ENCODE results near the gene CD6. TPM values are rescaled to one million over a fixed set of nuclear protein-coding genes. Genes with fewer than 3 reads are reported as not detected.
A peak's percentile ranks its signal among the peaks of the same experiment; 100 is the strongest.
"Not testable (repeated sequence)": the region's sequence is repeated elsewhere in the genome, so short reads cannot be mapped to it uniquely, and the experiment has no call there.

Gene CD6
- total RNA-seq, 1 experiment from 2014 or later = 0.23 TPM

DNA sequence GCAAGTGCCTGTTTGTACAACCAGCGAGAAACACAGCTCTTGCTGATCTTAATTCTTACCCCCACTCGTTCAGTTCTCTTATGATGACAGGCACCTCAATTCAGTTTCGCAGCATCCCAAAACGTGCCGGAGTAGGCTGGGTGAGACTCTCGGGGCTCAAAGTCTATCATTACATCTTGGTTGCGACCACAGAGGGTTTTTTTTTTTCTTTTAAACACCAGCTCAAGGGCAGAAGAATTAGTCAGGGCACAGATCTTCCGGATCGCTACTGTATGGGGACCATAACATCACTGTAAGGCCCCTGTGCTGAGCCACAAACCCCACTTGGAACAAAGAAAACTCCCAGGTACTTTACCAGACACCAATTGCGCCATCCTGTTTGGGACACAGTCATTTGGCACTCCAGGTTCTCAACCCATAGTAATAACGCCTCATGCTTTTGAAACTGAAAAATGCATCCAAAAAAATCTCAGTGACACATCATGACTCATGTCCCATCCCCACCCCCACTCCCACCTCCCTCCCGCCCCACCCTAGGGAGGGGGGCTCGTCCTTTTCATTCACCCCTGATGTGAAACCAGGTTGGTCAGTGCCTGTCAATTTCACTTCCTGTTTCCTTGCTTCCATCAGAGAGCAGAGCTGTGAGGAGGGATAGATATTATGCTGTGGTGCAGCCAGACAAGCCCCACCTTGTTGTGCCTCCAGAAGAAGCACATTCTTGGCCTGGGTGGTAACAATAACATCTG lies 89.8 kb downstream of the CD6 start:
- intact Hi-C loops (cut with micrococcal nuclease; ENCODE audit: unreplicated experiment) = no loop called here
- H3K27ac Mint-ChIP-seq (ENCODE audit: unreplicated experiment) = no peak overlapping the region
- H3K4me3 ChIP-seq (ENCODE audit: low read depth, low read length) = no peak overlapping the region

DNA sequence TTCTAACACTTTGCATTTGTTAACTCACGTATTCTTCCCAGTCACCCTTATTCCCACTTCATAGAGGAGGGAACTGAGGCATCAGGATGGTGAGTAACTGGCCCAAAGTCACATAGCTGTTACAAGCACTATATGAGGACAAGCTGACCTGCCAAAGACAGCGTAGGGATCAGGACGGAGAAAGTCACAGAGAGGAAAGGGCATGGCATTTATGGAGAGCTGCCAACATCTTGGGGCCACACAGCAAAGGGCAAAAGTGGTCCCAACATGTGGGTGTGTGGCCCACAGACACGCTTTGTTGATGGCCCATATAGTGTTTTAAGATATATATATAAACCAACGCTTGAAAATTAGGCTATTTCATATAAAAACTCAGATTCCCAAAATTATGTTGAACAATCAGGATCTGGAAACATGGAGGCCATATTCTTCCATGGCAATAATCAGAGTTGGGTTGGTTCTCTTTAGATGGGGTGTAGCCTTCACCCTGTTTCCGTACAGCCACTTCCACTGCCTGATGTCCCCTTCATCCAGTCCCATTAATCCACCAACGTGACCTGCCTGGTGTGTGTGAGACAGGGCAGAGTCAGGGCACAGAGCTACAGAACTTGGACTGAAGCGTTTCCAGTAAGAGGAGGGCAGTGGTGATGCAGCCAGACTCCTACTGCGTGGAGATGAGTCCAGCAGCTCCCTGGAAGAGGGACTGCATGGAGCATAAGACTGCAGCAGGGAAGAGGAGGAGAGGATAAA lies 90.9 kb downstream of the CD6 start:
- TF ChIP-seq, protein P1, sequence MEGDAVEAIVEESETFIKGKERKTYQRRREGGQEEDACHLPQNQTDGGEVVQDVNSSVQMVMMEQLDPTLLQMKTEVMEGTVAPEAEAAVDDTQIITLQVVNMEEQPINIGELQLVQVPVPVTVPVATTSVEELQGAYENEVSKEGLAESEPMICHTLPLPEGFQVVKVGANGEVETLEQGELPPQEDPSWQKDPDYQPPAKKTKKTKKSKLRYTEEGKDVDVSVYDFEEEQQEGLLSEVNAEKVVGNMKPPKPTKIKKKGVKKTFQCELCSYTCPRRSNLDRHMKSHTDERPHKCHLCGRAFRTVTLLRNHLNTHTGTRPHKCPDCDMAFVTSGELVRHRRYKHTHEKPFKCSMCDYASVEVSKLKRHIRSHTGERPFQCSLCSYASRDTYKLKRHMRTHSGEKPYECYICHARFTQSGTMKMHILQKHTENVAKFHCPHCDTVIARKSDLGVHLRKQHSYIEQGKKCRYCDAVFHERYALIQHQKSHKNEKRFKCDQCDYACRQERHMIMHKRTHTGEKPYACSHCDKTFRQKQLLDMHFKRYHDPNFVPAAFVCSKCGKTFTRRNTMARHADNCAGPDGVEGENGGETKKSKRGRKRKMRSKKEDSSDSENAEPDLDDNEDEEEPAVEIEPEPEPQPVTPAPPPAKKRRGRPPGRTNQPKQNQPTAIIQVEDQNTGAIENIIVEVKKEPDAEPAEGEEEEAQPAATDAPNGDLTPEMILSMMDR (IDR thresholded peaks at IDR 0.05; ENCODE audit: insufficient read depth in 1 of 2, low read depth in 1 of 2, low read length in 1 of 2, severe bottlenecking in 1 of 2, unreplicated experiment in 1 of 2) = no peak
- Mint-ChIP-seq H3K36me3 (ENCODE audit: insufficient read depth, unreplicated experiment) (no peaks in the 10 kb centered on the region), H3K27ac (ENCODE audit: unreplicated experiment) (no peak overlapping the region), H3K9me3 (ENCODE audit: unreplicated experiment) (no peaks in the 10 kb centered on the region), H3K27me3 (ENCODE audit: insufficient read depth, unreplicated experiment) (no peaks in the 10 kb centered on the region), H3K4me3 (ENCODE audit: unreplicated experiment) (no peak overlapping the region), H3K4me1 (ENCODE audit: low read depth, unreplicated experiment) (no peaks in the 10 kb centered on the region)
- BruUV-seq (replicated peaks) = no TSS peak
- ChIA-PET CTCF (no interaction called here), POLR2A (no interaction called here)
- intact Hi-C loops (cut with micrococcal nuclease; ENCODE audit: unreplicated experiment) = no loop called here
- peak in 1 of 2 experiments; percentile 5 for DNase-seq
- H3K36me3 ChIP-seq (ENCODE audit: control insufficient read depth, insufficient read depth, low read length) = no peaks in the 10 kb centered on the region
- no peaks in the 10 kb centered on the region for H3K4me1 ChIP-seq
- H3K27me3 ChIP-seq (replicated peaks; ENCODE audit: control insufficient read depth, insufficient read depth, low read length) = no peaks in the 10 kb centered on the region
- H3K9me3 ChIP-seq = no peaks in the 10 kb centered on the region
- H3K4me3 ChIP-seq (ENCODE audit: low read depth, low read length) = no peak overlapping the region

More for the DNA sequence above, 89.8 kb downstream of the CD6 start:
- Mint-ChIP-seq H3K9me3 (ENCODE audit: unreplicated experiment) (no peaks in the 10 kb centered on the region), H3K27me3 (ENCODE audit: insufficient read depth, unreplicated experiment) (no peaks in the 10 kb centered on the region), H3K4me3 (ENCODE audit: unreplicated experiment) (no peak overlapping the region), H3K4me1 (ENCODE audit: low read depth, unreplicated experiment) (no peaks in the 10 kb centered on the region), H3K36me3 (ENCODE audit: insufficient read depth, unreplicated experiment) (no peaks in the 10 kb centered on the region)
- peak in 1 of 2 experiments; percentile 14 for DNase-seq
- no TSS peak for BruUV-seq (replicated peaks)
- ChIA-PET POLR2A (no interaction called here), CTCF (no interaction called here)
- TF ChIP-seq, protein P1 (IDR thresholded peaks at IDR 0.05; ENCODE audit: insufficient read depth in 1 of 2, low read depth in 1 of 2, low read length in 1 of 2, severe bottlenecking in 1 of 2, unreplicated experiment in 1 of 2) = no peak
- Histone ChIP-seq H3K27me3 (replicated peaks; ENCODE audit: control insufficient read depth, insufficient read depth, low read length) (no peaks in the 10 kb centered on the region), H3K4me1 (no peaks in the 10 kb centered on the region), H3K36me3 (ENCODE audit: control insufficient read depth, insufficient read depth, low read length) (no peaks in the 10 kb centered on the region), H3K9me3 (no peaks in the 10 kb centered on the region)

DNA sequence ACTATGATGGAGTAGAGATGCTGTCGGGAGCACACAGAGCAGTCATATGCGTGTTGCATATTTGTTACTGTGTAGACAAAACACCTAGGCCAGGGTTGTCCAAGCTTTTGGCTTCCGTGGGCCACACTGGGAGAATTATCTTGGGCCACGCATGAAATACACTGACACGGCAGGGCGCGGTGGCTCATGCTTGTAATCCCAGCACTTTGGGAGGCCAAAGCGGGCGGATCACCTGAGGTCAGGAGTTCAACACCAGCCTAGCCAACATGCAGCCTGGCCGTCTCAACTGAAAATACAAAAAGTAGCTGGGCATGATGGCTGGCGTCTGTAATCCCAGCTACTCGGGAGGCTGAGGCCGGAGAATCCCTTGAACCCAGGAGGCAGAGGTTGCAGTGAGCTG lies 93.8 kb downstream of the CD6 start:
- POLR2A ChIA-PET; H3K27ac Mint-ChIP-seq (ENCODE audit: unreplicated experiment); H3K9me3 ChIP-seq; DNase-seq; H3K4me3 Mint-ChIP-seq (ENCODE audit: unreplicated experiment); H3K4me1 ChIP-seq; BruUV-seq (replicated peaks); H3K4me1 Mint-ChIP-seq (ENCODE audit: low read depth, unreplicated experiment); H3K36me3 Mint-ChIP-seq (ENCODE audit: insufficient read depth, unreplicated experiment); H3K36me3 ChIP-seq (ENCODE audit: control insufficient read depth, insufficient read depth, low read length); H3K4me3 ChIP-seq (ENCODE audit: low read depth, low read length); CTCF ChIA-PET; H3K27me3 ChIP-seq (replicated peaks; ENCODE audit: control insufficient read depth, insufficient read depth, low read length); intact Hi-C loops (cut with micrococcal nuclease; ENCODE audit: unreplicated experiment); H3K9me3 Mint-ChIP-seq (ENCODE audit: unreplicated experiment); H3K27me3 Mint-ChIP-seq (ENCODE audit: insufficient read depth, unreplicated experiment): not testable (repeated sequence)
